HEK293T (cell line): ENCODE data around the gene MED27.

Experiments
- ARNT ChIP-seq: fragments of 450-650 bp; IDR thresholded peaks from 2 replicates; pipeline ENCODE4 v1.6.1; 2017; ENCODE audit warnings: mild to moderate bottlenecking
- BHLHE40 ChIP-seq: fragments of 450-650 bp; IDR thresholded peaks from 2 replicates; pipeline ENCODE4 v1.6.1; 2016; ENCODE audit warnings: mild to moderate bottlenecking, moderate library complexity, borderline replicate concordance
- FOXA1 ChIP-seq: fragments of 450-650 bp; IDR thresholded peaks from 2 replicates; pipeline ENCODE4 v1.6.1; 2016; ENCODE audit warnings: mild to moderate bottlenecking
- FOXK2 ChIP-seq: fragments of 450-650 bp; IDR thresholded peaks from 2 replicates; pipeline ENCODE4 v1.6.1; 2016; ENCODE audit warnings: mild to moderate bottlenecking
- FOXM1 ChIP-seq: fragments of 450-650 bp; IDR thresholded peaks from 2 replicates; pipeline ENCODE4 v1.6.1; 2017; ENCODE audit warnings: mild to moderate bottlenecking, borderline replicate concordance
- HDGF ChIP-seq: fragments of 450-650 bp; IDR thresholded peaks from 2 replicates; pipeline ENCODE4 v1.6.1; 2017; ENCODE audit warnings: antibody characterized with exemption, borderline replicate concordance
- LEF1 ChIP-seq: fragments of 450-650 bp; IDR thresholded peaks from 2 replicates; pipeline ENCODE4 v1.6.1; 2017; ENCODE audit warnings: mild to moderate bottlenecking, borderline replicate concordance
- NFRKB ChIP-seq: fragments of 450-650 bp; IDR thresholded peaks from 2 replicates; pipeline ENCODE4 v1.6.1; 2016; ENCODE audit warnings: mild to moderate bottlenecking, moderate library complexity
- PKNOX1 ChIP-seq: fragments of 450-650 bp; IDR thresholded peaks from 2 replicates; pipeline ENCODE4 v1.6.1; 2016
- SP1 ChIP-seq: fragments of 450-650 bp; IDR thresholded peaks from 2 replicates; pipeline ENCODE4 v1.6.1; 2017
- TARDBP ChIP-seq: fragments of 450-650 bp; IDR thresholded peaks from 2 replicates; pipeline ENCODE4 v1.6.1; 2016
- ZNF384 ChIP-seq: fragments of 450-650 bp; IDR thresholded peaks from 2 replicates; pipeline ENCODE4 v1.6.1; 2016

- TF ChIP-seq ZNF384 (no peak), BHLHE40 (no peak), PKNOX1 (0 out of 2 replicates have a peak, but pooled peaks have one; percentile 29), FOXA1 (no peak), FOXK2 (no peak), ARNT (no peak), LEF1 (no peak), SP1 (no peak), FOXM1 (no peak), TARDBP (no peak), NFRKB (no peak), HDGF (no peak)
Observed at GRCh38 chr9:132079391-132080091, at the start of gene MED27.
